Neuronal stem cell (in vitro differentiated cells): ENCODE measurements around the gene MRM1.
A peak's percentile ranks its signal among the peaks of the same experiment; 100 is the strongest.

Experiments used
- DNase-seq: peaks from one replicate; pipeline ENCODE4 v3.0.0-alpha.2; 2013; ENCODE audit warnings: low spot score
- H2AFZ ChIP-seq: one replicate; pipeline ENCODE4 v1.6.1; 2013; ENCODE audit warnings: mild to moderate bottlenecking, low read length, inconsistent platforms
- H2AK5ac ChIP-seq: 2 replicates; pipeline ENCODE4 v1.6.1; 2013; ENCODE audit warnings: low read depth, mild to moderate bottlenecking, inconsistent platforms, low read length, moderate library complexity, mixed read lengths
- H2BK120ac ChIP-seq: 2 replicates; pipeline ENCODE4 v1.6.1; 2013; ENCODE audit warnings: low read depth, mild to moderate bottlenecking, inconsistent platforms, low read length, moderate library complexity, mixed read lengths
- H2BK12ac ChIP-seq: one replicate; pipeline ENCODE4 v1.6.1; 2013; ENCODE audit warnings: low read length, inconsistent platforms
- H2BK15ac ChIP-seq: 2 replicates; pipeline ENCODE4 v1.6.1; 2013; ENCODE audit warnings: mild to moderate bottlenecking, low read length, inconsistent platforms, mixed read lengths
- H2BK5ac ChIP-seq: one replicate; pipeline ENCODE4 v1.6.1; 2013; ENCODE audit warnings: inconsistent platforms, mild to moderate bottlenecking, low read length, moderate library complexity
- H3K14ac ChIP-seq: one replicate; pipeline ENCODE4 v1.6.1; 2013; ENCODE audit warnings: low read length, inconsistent platforms
- H3K18ac ChIP-seq: 2 replicates; pipeline ENCODE4 v1.6.1; 2013; ENCODE audit warnings: low read length, inconsistent platforms
- H3K23ac ChIP-seq: 2 replicates; pipeline ENCODE4 v1.6.1; 2013; ENCODE audit warnings: low read depth, mild to moderate bottlenecking, mixed read lengths, low read length, inconsistent platforms; ENCODE audit not compliant: poor library complexity
- H3K27ac ChIP-seq: replicated peaks from 3 replicates; pipeline ENCODE4 v1.5.1; 2013; ENCODE audit warnings: low read length, inconsistent platforms
- H3K27me3 ChIP-seq, 3 experiments: 2 replicates each; pipeline ENCODE4 v1.6.1; 2013; ENCODE audit warnings: low read length in 3 of 3, mild to moderate bottlenecking in 2 of 3, inconsistent platforms in 1 of 3, low read depth in 1 of 3, mixed read lengths in 1 of 3, moderate library complexity in 1 of 3; ENCODE audit not compliant: control insufficient read depth in 3 of 3, insufficient read depth in 3 of 3
- H3K36me3 ChIP-seq, 2 donors: replicated peaks in 1 of 2; 2 replicates each; pipeline ENCODE4 v1.6.1; 2013; ENCODE audit warnings: low read length in 2 of 2; ENCODE audit not compliant: control insufficient read depth in 2 of 2, insufficient read depth in 2 of 2
- H3K4ac ChIP-seq: 2 replicates; pipeline ENCODE4 v1.6.1; 2013; ENCODE audit warnings: inconsistent platforms, mild to moderate bottlenecking, low read length, moderate library complexity
- H3K4me1 ChIP-seq, 2 donors: 1 replicate in 1 of 2; 2 replicates in 1 of 2; pipeline ENCODE4 v1.6.1; 2013; ENCODE audit warnings: low read length in 2 of 2, low read depth in 1 of 2; ENCODE audit not compliant: control insufficient read depth in 2 of 2, insufficient read depth in 1 of 2
- H3K4me2 ChIP-seq: one replicate; pipeline ENCODE4 v1.6.1; 2013; ENCODE audit warnings: mild to moderate bottlenecking, low read length, inconsistent platforms; ENCODE audit not compliant: insufficient read depth, poor library complexity, severe bottlenecking
- H3K4me3 ChIP-seq, 2 donors: 2 replicates each; pipeline ENCODE4 v1.5.1; 2013; ENCODE audit warnings: low read length in 2 of 2, mild to moderate bottlenecking in 2 of 2, inconsistent platforms in 1 of 2, moderate library complexity in 1 of 2
- H3K79me1 ChIP-seq: one replicate; pipeline ENCODE4 v1.6.1; 2013; ENCODE audit warnings: low read depth, mild to moderate bottlenecking, inconsistent platforms, low read length, moderate library complexity
- H3K9ac ChIP-seq: one replicate; pipeline ENCODE4 v1.6.1; 2013; ENCODE audit warnings: mild to moderate bottlenecking, low read depth, low read length, inconsistent platforms; ENCODE audit not compliant: poor library complexity
- H3K9me3 ChIP-seq, 2 donors: replicated peaks in 1 of 2; 2 replicates each; pipeline versions ENCODE3 to v1.6.1; 2013; ENCODE audit warnings: low read length in 2 of 2, mild to moderate bottlenecking in 2 of 2, inconsistent platforms in 1 of 2, low read depth in 1 of 2, mixed read lengths in 1 of 2, moderate library complexity in 1 of 2; ENCODE audit not compliant: control insufficient read depth in 2 of 2, insufficient read depth in 1 of 2
- H4K8ac ChIP-seq: one replicate; pipeline ENCODE4 v1.6.1; 2013; ENCODE audit warnings: low read depth, mild to moderate bottlenecking, inconsistent platforms, low read length, moderate library complexity
- H4K91ac ChIP-seq: one replicate; pipeline ENCODE4 v1.6.1; 2013; ENCODE audit warnings: low read length, low read depth, mild to moderate bottlenecking, inconsistent platforms; ENCODE audit not compliant: poor library complexity
- WGBS, 2 donors: extraction: QIAGEN DNeasy Blood & Tissue Kit; methylation state at CpG; one replicate each; pipeline ENCODE4 v1.1.7; 2013; ENCODE audit warnings: missing lambda C conversion rate in 2 of 2, mixed read lengths in 1 of 2; ENCODE audit not compliant: insufficient read length in 2 of 2, insufficient replicate concordance in 1 of 2; ENCODE audit errors: extremely low coverage in 2 of 2; 5-methylcytosine and 5-hydroxymethylcytosine counted together

Gene MRM1

GRCh38 chr17:36611345-36612072 lies 10.1 kb downstream of the MRM1 start:
- H2AFZ ChIP-seq, result no peak overlapping the region
- H3K79me1 ChIP-seq, result no peaks in the 10 kb centered on the region
- no peak overlapping the region for H3K4ac ChIP-seq
- no peak overlapping the region for H2AK5ac ChIP-seq
- H3K27me3 ChIP-seq, result peaks cover 0 to 1% (median 0%) of the 10 kb centered on the region in 3 experiments
- no peak overlapping the region for H2BK15ac ChIP-seq
- no peak overlapping the region for H3K18ac ChIP-seq
- no peak overlapping the region for H4K8ac ChIP-seq
- no peak overlapping the region for H3K14ac ChIP-seq
- no peak overlapping the region for H2BK5ac ChIP-seq
- no peaks in the 10 kb centered on the region for H3K36me3 ChIP-seq
- no CpG with 5 or more reads among the region's 9 CpGs for WGBS, 2 donors
- H3K9ac ChIP-seq, result no peak overlapping the region
- no peak overlapping the region for H3K23ac ChIP-seq
- H3K4me1 ChIP-seq, result peaks cover 0 to 2% of the 10 kb centered on the region in 2 donors
- no peak overlapping the region for H3K27ac ChIP-seq
- no peak overlapping the region for H3K4me3 ChIP-seq
- H3K9me3 ChIP-seq, result no peaks in the 10 kb centered on the region
- no peak overlapping the region for H2BK120ac ChIP-seq
- DNase-seq, result no peak
- H2BK12ac ChIP-seq, result no peak overlapping the region
- H4K91ac ChIP-seq, result no peak overlapping the region
- no peak overlapping the region for H3K4me2 ChIP-seq

GRCh38 chr17:36612323-36612722 lies 10.9 kb downstream of the MRM1 start:
- Histone ChIP-seq H3K9ac (no peak overlapping the region), H3K79me1 (no peaks in the 10 kb centered on the region), H3K4me1 (peaks cover 0 to 2% of the 10 kb centered on the region in 2 donors), H2BK12ac (no peak overlapping the region), H2BK5ac (no peak overlapping the region), H3K27me3 (peaks cover 0 to 1% (median 0%) of the 10 kb centered on the region in 3 experiments), H3K4ac (no peak overlapping the region), H3K36me3 (no peaks in the 10 kb centered on the region), H2BK120ac (no peak overlapping the region), H3K14ac (no peak overlapping the region), H2AFZ (no peak overlapping the region), H3K18ac (no peak overlapping the region), H3K27ac (no peak overlapping the region), H3K4me3 (peak overlapping the region in 1 of 2 donors; percentile 18), H3K23ac (no peak overlapping the region), H3K9me3 (no peaks in the 10 kb centered on the region), H3K4me2 (no peak overlapping the region), H4K8ac (no peak overlapping the region), H4K91ac (no peak overlapping the region), H2BK15ac (no peak overlapping the region), H2AK5ac (no peak overlapping the region)
- no peak for DNase-seq
- no CpG with 5 or more reads among the region's 3 CpGs for WGBS, 2 donors

GRCh38 chr17:36613155-36613554 lies 11.8 kb downstream of the MRM1 start:
- no peak overlapping the region for H4K8ac ChIP-seq
- H2AK5ac ChIP-seq, result no peak overlapping the region
- H2BK12ac ChIP-seq, result no peak overlapping the region
- H2BK120ac ChIP-seq, result no peak overlapping the region
- H2BK15ac ChIP-seq, result no peak overlapping the region
- no peak overlapping the region for H3K9ac ChIP-seq
- no peaks in the 10 kb centered on the region for H3K9me3 ChIP-seq
- no peak overlapping the region for H3K4me3 ChIP-seq
- H2AFZ ChIP-seq, result no peak overlapping the region
- H3K27ac ChIP-seq, result no peak overlapping the region
- WGBS, 2 donors, result no CpG with 5 or more reads among the region's 4 CpGs
- H3K23ac ChIP-seq, result peak overlapping the region; percentile 46
- H4K91ac ChIP-seq, result no peak overlapping the region
- no peak overlapping the region for H3K4ac ChIP-seq
- H3K27me3 ChIP-seq, result peaks cover 0 to 1% (median 0%) of the 10 kb centered on the region in 3 experiments
- no peak overlapping the region for H3K14ac ChIP-seq
- H3K4me2 ChIP-seq, result no peak overlapping the region
- no peak for DNase-seq
- no peaks in the 10 kb centered on the region for H3K79me1 ChIP-seq
- no peaks in the 10 kb centered on the region for H3K36me3 ChIP-seq
- no peak overlapping the region for H2BK5ac ChIP-seq
- H3K18ac ChIP-seq, result no peak overlapping the region
- H3K4me1 ChIP-seq, result peaks cover 0 to 2% of the 10 kb centered on the region in 2 donors

- H3K14ac ChIP-seq, result no peak overlapping the region
- H2BK5ac ChIP-seq, result no peak overlapping the region
- WGBS, 2 donors, result no CpG with 5 or more reads among the region's 7 CpGs
- H2BK15ac ChIP-seq, result no peak overlapping the region
- no peak overlapping the region for H3K4me2 ChIP-seq
- H3K4me3 ChIP-seq, result no peak overlapping the region
- no peak overlapping the region for H2BK12ac ChIP-seq
- no peak overlapping the region for H2BK120ac ChIP-seq
- H2AK5ac ChIP-seq, result no peak overlapping the region
- no peak overlapping the region for H4K91ac ChIP-seq
- no peaks in the 10 kb centered on the region for H3K79me1 ChIP-seq
- H3K27me3 ChIP-seq, result peaks cover 0 to 1% (median 0%) of the 10 kb centered on the region in 3 experiments
- no peaks in the 10 kb centered on the region for H3K36me3 ChIP-seq
- H3K9ac ChIP-seq, result no peak overlapping the region
- no peak overlapping the region for H4K8ac ChIP-seq
- H3K27ac ChIP-seq, result no peak overlapping the region
- no peak overlapping the region for H3K4ac ChIP-seq
- H3K9me3 ChIP-seq, result no peaks in the 10 kb centered on the region
- H3K4me1 ChIP-seq, result peaks cover 0 to 2% of the 10 kb centered on the region in 2 donors
- H2AFZ ChIP-seq, result no peak overlapping the region
- H3K18ac ChIP-seq, result no peak overlapping the region
- no peak overlapping the region for H3K23ac ChIP-seq
- no peak for DNase-seq
Observed at GRCh38 chr17:36614081-36614480, 12.7 kb downstream of the MRM1 start.
